Panc1 (cell line): Measurements from ENCODE around the gene AKAP4. TPM values are rescaled to one million over a fixed set of nuclear protein-coding genes. Genes with fewer than 3 reads are reported as not detected.

Experiments
- ATAC-seq: fragments of 200-7000 bp; cut with Tn5 transposase; 2 replicates; pipeline ENCODE4 v1.9.1; 2020; ENCODE audit warnings: mild to moderate bottlenecking, moderate library complexity
- BruUV-seq: library from RNA; stranded (reverse); fragments of 400-500 nt; replicated peaks from 2 replicates; lab custom pipeline; 2021; lab: Mats Ljungman, UMichigan
- CTCF ChIA-PET: fragments of 300-600 bp; sonication (Branson Sonifier 250); formaldehyde crosslinking; loops from one replicate; lab custom pipeline; 2022; ENCODE audit warnings: antibody characterized with exemption; lab: Charles Lee
- POLR2A ChIA-PET: fragments of 300-600 bp; sonication (Branson Sonifier 250); formaldehyde crosslinking; loops from one replicate; lab custom pipeline; 2022; ENCODE audit warnings: antibody characterized with exemption; lab: Charles Lee
- DNase-seq: peaks from one replicate; pipeline ENCODE4 v3.0.0-alpha.2; 2010; ENCODE audit warnings: low read depth, low spot score
- H3K27ac ChIP-seq: 2 replicates; pipeline ENCODE4 v1.5.1; 2011; ENCODE audit warnings: mild to moderate bottlenecking, low read length, inconsistent platforms
- H3K27me3 ChIP-seq: fragments of 200-500 bp; sonication (Bioruptor generic); 2 replicates; pipeline ENCODE4 v1.6.0; 2014; ENCODE audit warnings: low read length, inconsistent platforms; ENCODE audit not compliant: control insufficient read depth, insufficient read depth
- H3K36me3 ChIP-seq: fragments of 200-500 bp; sonication (Bioruptor generic); 2 replicates; pipeline ENCODE4 v1.5.1; 2014; ENCODE audit warnings: inconsistent platforms, mild to moderate bottlenecking, low read length, moderate library complexity; ENCODE audit not compliant: control insufficient read depth, insufficient read depth
- H3K4me1 ChIP-seq: 2 replicates; pipeline ENCODE4 v1.5.1; 2011; ENCODE audit warnings: inconsistent platforms, mild to moderate bottlenecking, low read length, moderate library complexity; ENCODE audit not compliant: control insufficient read depth, insufficient read depth
- H3K4me3 ChIP-seq, 2 experiments: 2 replicates each; pipeline ENCODE4 v1.5.1; 2011 to 2012; ENCODE audit warnings: low read depth in 2 of 2, low read length in 2 of 2, mild to moderate bottlenecking in 2 of 2, inconsistent platforms in 1 of 2, moderate library complexity in 1 of 2
- H3K9me3 ChIP-seq: fragments of 200-500 bp; sonication (Bioruptor generic); 2 replicates; pipeline ENCODE4 v1.5.1; 2014; ENCODE audit warnings: low read depth, mild to moderate bottlenecking, inconsistent platforms, low read length, moderate library complexity; ENCODE audit not compliant: control insufficient read depth, insufficient read depth
- CTCF ChIP-seq: fragments of 450-650 bp; IDR thresholded peaks from 2 replicates; pipeline ENCODE4 v1.5.1; 2017; ENCODE audit warnings: mild to moderate bottlenecking
- POLR2AphosphoS5 ChIP-seq: IDR thresholded peaks from 2 replicates; pipeline ENCODE4 v1.6.1; 2012; ENCODE audit warnings: mild to moderate bottlenecking, low read depth, low read length, moderate library complexity
- REST ChIP-seq, 2 experiments: IDR thresholded peaks; 2 replicates each; pipeline ENCODE4 v1.6.1; 2011 to 2012; ENCODE audit warnings: low read depth in 2 of 2, control low read depth in 1 of 2, low read length in 1 of 2, mild to moderate bottlenecking in 1 of 2, moderate library complexity in 1 of 2; ENCODE audit not compliant: insufficient read depth in 1 of 2
- SIN3A ChIP-seq: IDR thresholded peaks from 2 replicates; pipeline ENCODE4 v1.6.1; 2012; ENCODE audit warnings: low read depth, mild to moderate bottlenecking, low read length, moderate library complexity, borderline replicate concordance; ENCODE audit not compliant: insufficient read depth
- TCF7L2 ChIP-seq: IDR thresholded peaks from 2 replicates; pipeline ENCODE4 v1.6.1; 2011; ENCODE audit warnings: mild to moderate bottlenecking, low read depth, low read length, inconsistent platforms
- in situ Hi-C: cut with HindIII; loops from 2 replicates; pipeline ENCODE4 v1.10.0; 2016; ENCODE audit warnings: low sequenced_read_pairs, low pct_unique_long_range_greater_than_20kb
- intact Hi-C: fragments of 100-400 bp; cut with micrococcal nuclease; formaldehyde crosslinking; loops from one replicate; pipeline ENCODE4 v1.10.0; 2022; ENCODE audit not compliant: unreplicated experiment
- total RNA-seq: library from RNA; stranded (reverse); gene quantifications from one replicate; pipeline ENCODE4 v1.2.1, GENCODE V29; 2021; ENCODE audit not compliant: unreplicated experiment

AKAP4 gene
- total RNA-seq, 1 experiment from 2014 or later = not detected

DNA sequence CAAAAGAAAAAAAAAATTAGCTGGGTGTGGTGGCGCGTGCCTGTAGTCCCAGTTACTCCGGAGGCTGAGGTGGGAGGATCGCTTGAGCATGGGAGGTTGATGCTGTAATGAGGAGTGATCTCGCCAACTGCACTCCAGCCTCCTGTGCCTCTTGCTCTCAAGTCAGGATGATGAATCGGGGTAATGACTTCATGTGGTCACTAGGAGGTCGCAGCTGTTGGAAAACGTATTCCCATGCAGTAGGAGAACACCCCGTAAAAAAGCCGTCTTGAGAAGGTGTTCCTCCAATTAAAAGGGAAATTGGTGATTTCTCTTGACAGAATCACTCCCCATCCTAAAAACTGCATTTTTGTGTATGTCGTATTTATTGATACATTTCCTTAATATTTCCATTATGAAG is 5.9 kb upstream of the AKAP4 start:
- no peak overlapping the region for H3K4me3 ChIP-seq
- CTCF ChIA-PET = no interaction called here
- H3K36me3 ChIP-seq = no peaks in the 10 kb centered on the region
- intact Hi-C loops (no loop called here), in situ Hi-C loops (no loop called here)
- ATAC-seq (no peak), DNase-seq (no peak)
- BruUV-seq = no TSS peak
- no peaks in the 10 kb centered on the region for H3K9me3 ChIP-seq
- TF ChIP-seq REST (IDR thresholded peaks at IDR 0.05; ENCODE audit: insufficient read depth in 1 of 2, low read depth in 2 of 2, low read length in 1 of 2) (no peak), POLR2AphosphoS5 (no peak), CTCF (no peak), SIN3A (no peak), TCF7L2 (no peak)
- H3K27me3 ChIP-seq = no peaks in the 10 kb centered on the region
- no peaks in the 10 kb centered on the region; the same call in 1 of the 2 replicates for H3K4me1 ChIP-seq
- POLR2A ChIA-PET = no interaction called here
- no peak overlapping the region for H3K27ac ChIP-seq

DNA sequence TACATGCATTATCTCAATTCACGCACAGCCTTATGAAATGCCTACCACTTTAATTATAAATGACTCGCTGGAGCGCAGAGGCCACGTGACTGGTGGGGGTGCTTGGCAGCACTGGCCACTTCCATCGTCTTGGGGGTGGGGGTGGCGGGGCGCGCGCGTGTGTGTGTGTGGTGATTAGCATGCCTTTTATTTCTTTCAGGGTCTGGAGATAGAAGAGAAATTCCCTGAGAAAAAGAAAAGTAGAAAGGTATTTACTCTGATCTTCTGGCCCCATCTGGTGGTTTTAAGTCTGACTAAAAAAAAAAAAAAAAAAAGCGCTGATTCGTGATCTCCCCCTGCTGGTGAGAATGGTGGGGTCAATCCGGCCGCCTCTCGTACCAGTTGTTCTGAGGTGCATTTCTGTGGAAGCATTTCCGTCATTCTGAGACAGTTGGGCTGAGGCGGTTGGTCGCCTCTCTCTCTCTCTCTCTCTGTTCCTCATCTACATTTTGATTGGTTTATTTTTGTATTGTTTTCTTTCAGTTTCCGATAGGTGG is 3.6 kb upstream of the AKAP4 start, which contains the start of gene CCNB3:
TSS of gene CCNB3 (plus strand) at position 402 of the 536 bp plus-strand sequence. CDS start 80,399 bp downstream, outside the sequence.
- peak within 1 kb of the TSS; percentile 32 to 38 for H3K4me3 ChIP-seq
- no peak for TF ChIP-seq REST (IDR thresholded peaks at IDR 0.05; ENCODE audit: insufficient read depth in 1 of 2, low read depth in 2 of 2, low read length in 1 of 2)
- TF ChIP-seq POLR2AphosphoS5 = no peak
- peak; percentile 80 for TF ChIP-seq CTCF
- H3K27ac ChIP-seq = peak within 1 kb of the TSS; percentile 59

More for the DNA sequence above, 3.6 kb upstream of the AKAP4 start, which contains the start of gene CCNB3:
- H3K36me3 ChIP-seq = no peaks in the 10 kb centered on the region
- ChIA-PET POLR2A (interaction anchor here (0.7 kb wide), 1 partner anchor 285 kb away, joined by 4 read pairs; no protein-coding TSS in a partner anchor), CTCF (interaction anchor here (0.7 to 0.9 kb wide), 6 partner anchors 20 to 293 kb away, joined by 3 to 11 read pairs (median 6); no protein-coding TSS in a partner anchor)
- H3K9me3 ChIP-seq = no peaks in the 10 kb centered on the region
- DNase-seq = peak; percentile 36
- ATAC-seq = peak; percentile 93
- no peaks in the 10 kb centered on the region; the same call in 1 of the 2 replicates for H3K4me1 ChIP-seq
- intact Hi-C loops = loop anchor here (1.0 to 5.0 kb wide), 2 partner anchors 104 to 287 kb away; no protein-coding TSS in a partner anchor
- in situ Hi-C loops = no loop called here
- no peaks in the 10 kb centered on the region for H3K27me3 ChIP-seq
- BruUV-seq = no TSS peak
